HUES48 (cell line): ENCODE data around the gene RNGTT.
"Not testable (repeated sequence)": the region's sequence is repeated elsewhere in the genome, so short reads cannot be mapped to it uniquely, and the experiment has no call there.

Experiments
- H3K27ac ChIP-seq: one replicate; pipeline ENCODE4 v1.7.0; 2013; ENCODE audit warnings: low read depth, low read length, inconsistent platforms
- H3K27me3 ChIP-seq: 2 replicates; pipeline ENCODE4 v1.6.1; 2013; ENCODE audit warnings: mild to moderate bottlenecking, low read length; ENCODE audit not compliant: control insufficient read depth, insufficient read depth
- H3K36me3 ChIP-seq: 2 replicates; pipeline ENCODE4 v1.6.1; 2013; ENCODE audit warnings: low read length; ENCODE audit not compliant: control insufficient read depth, insufficient read depth
- H3K4me1 ChIP-seq: 2 replicates; pipeline ENCODE4 v1.6.1; 2013; ENCODE audit warnings: mild to moderate bottlenecking, low read length; ENCODE audit not compliant: control insufficient read depth, insufficient read depth
- H3K4me3 ChIP-seq: 2 replicates; pipeline ENCODE4 v1.5.1; 2013; ENCODE audit warnings: mild to moderate bottlenecking, low read depth, low read length
- H3K9ac ChIP-seq: 2 replicates; pipeline ENCODE4 v1.6.1; 2013; ENCODE audit warnings: mild to moderate bottlenecking, low read depth, low read length, moderate library complexity
- H3K9me3 ChIP-seq: 2 replicates; pipeline ENCODE4 v1.6.1; 2013; ENCODE audit warnings: low read length; ENCODE audit not compliant: control insufficient read depth, insufficient read depth

RNGTT gene

GRCh38 chr6:88970301-88970700 is 6.9 kb upstream of the RNGTT start:
- Histone ChIP-seq H3K4me3 (no peak overlapping the region), H3K4me1 (peaks cover 15% of the 10 kb centered on the region), H3K36me3 (no peaks in the 10 kb centered on the region), H3K27ac (no peak overlapping the region), H3K9ac (no peak overlapping the region), H3K27me3 (peaks cover 58% of the 10 kb centered on the region), H3K9me3 (peaks cover 4% of the 10 kb centered on the region; the same call in 1 of the 2 replicates)

- H3K9me3 ChIP-seq, H3K4me3 ChIP-seq, H3K27ac ChIP-seq, H3K9ac ChIP-seq, H3K36me3 ChIP-seq: not testable (repeated sequence)
- Histone ChIP-seq H3K4me1 (peaks cover 18% of the 10 kb centered on the region), H3K27me3 (peaks cover 48% of the 10 kb centered on the region)
These were observed 5.8 kb upstream of the RNGTT start for GRCh38 chr6:88969255-88969654.

- Histone ChIP-seq H3K4me1 (peaks cover 14% of the 10 kb centered on the region), H3K36me3 (no peaks in the 10 kb centered on the region), H3K9ac (no peak overlapping the region), H3K27ac (no peak overlapping the region), H3K9me3 (peaks cover 4% of the 10 kb centered on the region; the same call in 1 of the 2 replicates), H3K27me3 (peaks cover 34% of the 10 kb centered on the region), H3K4me3 (no peak overlapping the region)
These were observed 4.5 kb upstream of the RNGTT start for GRCh38 chr6:88967891-88968290.

DNA sequence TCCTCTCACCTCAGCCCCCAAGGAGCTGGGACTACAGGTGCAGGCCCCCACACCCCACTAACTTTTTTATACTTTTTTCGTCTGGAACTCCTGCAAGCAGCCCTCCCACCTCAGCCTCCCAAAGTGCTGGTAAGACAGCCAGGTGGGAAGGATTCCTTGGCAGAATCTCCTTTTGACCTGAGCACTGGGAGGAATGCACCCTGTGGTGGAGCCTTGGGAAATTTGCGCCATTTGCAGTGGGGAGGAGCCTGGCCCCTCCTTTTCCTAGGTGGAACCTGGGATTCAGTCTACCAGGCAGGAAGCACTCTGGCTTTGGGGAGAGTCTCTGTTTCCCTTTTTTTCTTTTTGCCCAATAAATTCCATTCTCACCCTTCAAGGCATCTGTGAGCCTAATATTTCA is 2.3 kb upstream of the RNGTT start:
- Histone ChIP-seq H3K4me3 (peak overlapping the region; percentile 24; the same call in 1 of the 2 replicates), H3K27ac (peak overlapping the region; percentile 26), H3K9me3 (peaks cover 4% of the 10 kb centered on the region; the same call in 1 of the 2 replicates), H3K9ac (no peak overlapping the region), H3K27me3 (peaks cover 12% of the 10 kb centered on the region), H3K36me3 (0 out of 2 replicates have a peak, but pooled peaks cover 3% of the 10 kb centered on the region), H3K4me1 (peaks cover 10% of the 10 kb centered on the region)

DNA sequence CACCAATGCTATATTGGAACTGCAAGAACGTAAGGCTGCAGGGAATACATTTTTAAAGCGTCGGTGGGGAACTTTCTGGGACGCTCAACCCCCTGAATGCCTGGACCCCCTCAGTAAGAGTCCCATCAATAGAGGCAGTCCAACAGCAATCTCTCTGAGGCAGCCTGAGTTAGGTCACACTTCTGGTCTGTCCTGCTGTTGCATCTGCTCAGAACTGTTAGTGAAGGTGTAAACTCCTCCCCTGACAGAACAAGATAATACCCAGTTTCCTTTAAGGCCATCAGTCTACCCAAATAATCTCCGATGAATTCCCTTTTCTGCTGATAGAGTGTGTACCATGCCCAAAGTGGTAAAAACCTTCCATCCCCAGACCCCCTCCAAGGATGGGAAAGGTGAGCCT is 1.1 kb upstream of the RNGTT start:
- H3K9me3 ChIP-seq: peaks cover 4% of the 10 kb centered on the region; the same call in 1 of the 2 replicates
- peaks cover 10% of the 10 kb centered on the region for H3K4me1 ChIP-seq
- H3K36me3 ChIP-seq: 0 out of 2 replicates have a peak, but pooled peaks cover 3% of the 10 kb centered on the region
- H3K4me3 ChIP-seq: peak overlapping the region; percentile 100
- peaks cover under 1% of the 10 kb centered on the region; the same call in 1 of the 2 replicates for H3K27me3 ChIP-seq
- no peak overlapping the region for H3K9ac ChIP-seq
- no peak overlapping the region for H3K27ac ChIP-seq

DNA sequence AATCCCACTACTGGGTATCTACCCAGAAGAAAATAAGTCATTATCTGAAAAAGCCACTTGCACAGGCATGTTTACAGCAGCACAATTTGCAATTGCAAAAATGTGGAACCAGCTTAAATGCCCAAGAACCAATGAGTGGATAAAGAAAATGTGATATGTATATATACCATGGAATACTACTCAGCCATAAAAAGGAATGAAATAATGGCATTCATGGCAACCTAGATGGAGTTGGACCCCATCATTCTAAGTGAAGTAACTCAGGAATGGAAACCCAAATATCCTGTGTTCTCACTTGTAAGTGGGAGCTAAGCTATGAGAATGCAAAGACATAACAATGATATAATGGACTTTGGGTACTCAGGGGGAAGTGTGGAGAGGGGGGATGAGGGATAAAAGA is 4.6 kb downstream of the RNGTT start:
- Histone ChIP-seq H3K36me3 (0 out of 2 replicates have a peak, but pooled peaks cover 3% of the 10 kb centered on the region), H3K4me3 (no peak overlapping the region), H3K4me1 (0 out of 2 replicates have a peak, but pooled peaks cover under 1% of the 10 kb centered on the region), H3K9ac (no peak overlapping the region), H3K27me3 (no peaks in the 10 kb centered on the region), H3K27ac (no peak overlapping the region), H3K9me3 (no peaks in the 10 kb centered on the region)

DNA sequence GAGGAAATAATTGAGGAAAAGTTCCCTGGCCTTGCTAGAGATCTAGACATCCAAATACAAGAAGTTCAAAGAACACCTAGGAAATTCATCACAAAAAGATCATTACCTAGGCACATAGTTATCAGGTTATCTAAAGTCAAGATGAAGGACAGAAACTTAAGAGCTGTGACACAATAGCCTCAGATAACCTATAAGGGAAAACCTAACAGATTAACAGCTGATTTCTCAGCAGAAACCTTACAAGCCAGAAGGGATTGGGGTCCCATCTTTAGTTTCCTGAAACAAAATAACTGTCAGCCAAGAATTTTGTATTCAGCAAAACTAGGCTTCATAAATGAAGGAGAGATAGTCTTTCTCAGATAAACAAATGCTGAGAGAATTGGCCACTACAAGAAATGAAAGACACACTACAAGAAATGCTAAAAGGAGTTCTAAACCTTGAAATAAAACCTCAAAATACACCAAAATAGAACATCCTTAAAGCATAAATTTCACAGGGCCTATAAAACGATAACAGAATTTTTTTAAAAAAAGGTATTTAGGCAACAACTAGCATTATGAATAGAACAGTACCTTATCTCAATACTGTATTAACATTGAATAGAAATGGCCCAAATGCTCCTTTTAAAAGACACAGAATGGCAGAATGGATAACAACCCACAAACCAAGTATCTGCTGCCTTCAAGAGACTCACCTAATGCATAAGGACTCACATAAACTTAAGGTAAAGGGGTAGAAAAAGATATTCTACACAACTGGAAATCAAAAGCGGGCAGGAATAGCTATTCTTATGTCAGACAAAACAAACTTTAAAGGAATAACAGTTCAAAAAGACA is 9.7 kb downstream of the RNGTT start:
- no peaks in the 10 kb centered on the region for H3K4me1 ChIP-seq
- H3K9me3 ChIP-seq: no peaks in the 10 kb centered on the region; the same call in 1 of the 2 replicates
- no peaks in the 10 kb centered on the region for H3K36me3 ChIP-seq
- no peak overlapping the region for H3K27ac ChIP-seq
- no peaks in the 10 kb centered on the region for H3K27me3 ChIP-seq
- no peak overlapping the region for H3K4me3 ChIP-seq
- H3K9ac ChIP-seq: no peak overlapping the region

DNA sequence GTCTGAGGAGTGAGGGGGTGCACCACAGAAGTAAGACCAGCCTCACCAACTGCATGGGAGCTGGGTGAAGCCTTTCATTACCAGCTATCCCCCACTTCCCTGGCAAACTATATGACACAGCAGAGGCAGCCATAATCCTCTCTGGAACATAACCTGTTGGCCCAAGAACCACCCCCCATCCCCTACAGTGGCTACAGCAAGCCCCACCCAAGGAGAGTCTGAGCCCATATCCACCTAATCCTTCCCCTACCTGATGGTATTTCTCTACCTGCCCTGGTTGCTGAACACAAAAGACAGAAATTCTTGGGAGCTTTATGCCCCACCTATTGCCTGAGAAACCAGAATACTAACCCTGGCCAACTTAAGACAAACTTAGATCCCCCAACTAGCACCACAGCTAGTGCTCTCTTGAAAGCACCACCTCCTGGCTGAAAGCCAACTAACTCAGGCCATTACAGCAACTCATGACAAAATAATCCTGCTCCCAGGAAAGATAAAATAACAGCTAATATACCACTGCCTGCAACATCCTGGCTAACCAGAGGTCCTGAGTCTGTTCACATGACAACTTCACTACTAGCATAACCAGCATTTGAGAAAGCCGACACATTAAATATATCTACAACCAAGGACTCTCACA is 11.2 kb downstream of the RNGTT start:
- H3K27ac ChIP-seq: no peak overlapping the region
- H3K27me3 ChIP-seq: no peaks in the 10 kb centered on the region
- H3K9ac ChIP-seq: no peak overlapping the region
- H3K4me1 ChIP-seq: no peaks in the 10 kb centered on the region
- no peak overlapping the region for H3K4me3 ChIP-seq
- no peaks in the 10 kb centered on the region; the same call in 1 of the 2 replicates for H3K9me3 ChIP-seq
- no peaks in the 10 kb centered on the region for H3K36me3 ChIP-seq

GRCh38 chr6:88945415-88946008 is 17.9 kb downstream of the RNGTT start:
- Histone ChIP-seq H3K9me3 (no peaks in the 10 kb centered on the region; the same call in 1 of the 2 replicates), H3K27ac (no peak overlapping the region), H3K27me3 (no peaks in the 10 kb centered on the region), H3K36me3 (peaks cover 2% of the 10 kb centered on the region; the same call in 1 of the 2 replicates), H3K4me3 (no peak overlapping the region), H3K4me1 (no peaks in the 10 kb centered on the region), H3K9ac (no peak overlapping the region)

- H3K36me3 ChIP-seq: peaks cover 35% of the 10 kb centered on the region
- no peak overlapping the region for H3K27ac ChIP-seq
- H3K27me3 ChIP-seq: no peaks in the 10 kb centered on the region
- H3K4me3 ChIP-seq: no peak overlapping the region
- H3K9ac ChIP-seq: no peak overlapping the region
- peaks cover 11% of the 10 kb centered on the region for H3K9me3 ChIP-seq
- H3K4me1 ChIP-seq: no peaks in the 10 kb centered on the region
These were observed 29.9 kb downstream of the RNGTT start for GRCh38 chr6:88933521-88933920.
